PC-3 (cell line): ENCODE measurements around the gene PABPC1L. TPM values are rescaled to one million over a fixed set of nuclear protein-coding genes. Genes with fewer than 3 reads are reported as not detected.

Source experiments
- ATAC-seq: fragments of 200-7000 bp; cut with Tn5 transposase; 2 replicates; pipeline ENCODE4 v1.9.1; 2020; ENCODE audit warnings: mild to moderate bottlenecking, moderate library complexity
- BruUV-seq: library from RNA; stranded (reverse); fragments of 400-500 nt; replicated peaks from 2 replicates; lab custom pipeline; 2021; lab: Mats Ljungman, UMichigan
- CTCF ChIA-PET: fragments of 300-600 bp; sonication (Branson Sonifier 250); formaldehyde crosslinking; loops from one replicate; lab custom pipeline; 2022; ENCODE audit warnings: antibody characterized with exemption; lab: Charles Lee
- POLR2A ChIA-PET: fragments of 300-600 bp; sonication (Branson Sonifier 250); formaldehyde crosslinking; loops from one replicate; lab custom pipeline; 2022; ENCODE audit warnings: antibody characterized with exemption; ENCODE audit not compliant: unreplicated experiment; lab: Charles Lee
- DNase-seq: peaks from one replicate; pipeline ENCODE4 v3.0.0-alpha.2; 2015
- H2AFZ ChIP-seq: fragments of 300-600 bp; sonication (generic); 2 replicates; pipeline ENCODE4 v1.6.0; 2016; ENCODE audit warnings: antibody characterized with exemption, low read length
- H3F3A ChIP-seq: fragments of 300-600 bp; sonication (generic); one replicate; pipeline ENCODE4 v1.6.0; 2017; ENCODE audit warnings: antibody characterized with exemption, low read length, control low read depth, mild to moderate bottlenecking; ENCODE audit not compliant: unreplicated experiment
- H3K27ac ChIP-seq: fragments of 300-600 bp; sonication (generic); 2 replicates; pipeline ENCODE4 v1.5.1; 2016; ENCODE audit warnings: mild to moderate bottlenecking, low read length
- H3K27me3 ChIP-seq: fragments of 300-600 bp; sonication (generic); 2 replicates; pipeline ENCODE4 v1.6.1; 2016; ENCODE audit warnings: low read length, mixed read lengths
- H3K36me3 ChIP-seq: fragments of 300-600 bp; sonication (generic); 2 replicates; pipeline ENCODE4 v1.6.1; 2016; ENCODE audit warnings: low read depth, mixed run types, low read length, mixed read lengths
- H3K4me1 ChIP-seq: fragments of 300-600 bp; sonication (generic); 2 replicates; pipeline ENCODE4 v1.5.1; 2016; ENCODE audit warnings: low read length; ENCODE audit not compliant: insufficient read depth
- H3K4me2 ChIP-seq: fragments of 300-600 bp; sonication (generic); 2 replicates; pipeline ENCODE4 v1.6.0; 2016; ENCODE audit warnings: low read length
- H3K4me3 ChIP-seq: fragments of 300-600 bp; sonication (generic); 2 replicates; pipeline ENCODE4 v1.5.1; 2016; ENCODE audit warnings: mild to moderate bottlenecking, low read length, mixed read lengths
- H3K79me2 ChIP-seq: fragments of 300-600 bp; sonication (generic); 2 replicates; pipeline ENCODE4 v1.6.1; 2017; ENCODE audit warnings: low read length, mixed read lengths
- H3K9ac ChIP-seq: fragments of 300-600 bp; sonication (generic); 2 replicates; pipeline ENCODE4 v1.6.0; 2016; ENCODE audit warnings: mild to moderate bottlenecking, low read length
- H3K9me2 ChIP-seq: fragments of 300-600 bp; sonication (generic); replicated peaks from 2 replicates; pipeline ENCODE4 v1.6.1; 2016; ENCODE audit warnings: mixed run types, low read length, mixed read lengths
- H3K9me3 ChIP-seq: fragments of 300-600 bp; sonication (generic); 2 replicates; pipeline ENCODE4 v1.6.1; 2016; ENCODE audit warnings: low read length, mixed read lengths
- H4K20me1 ChIP-seq: fragments of 300-600 bp; sonication (generic); 2 replicates; pipeline ENCODE4 v1.6.1; 2016; ENCODE audit warnings: low read length, mixed read lengths
- EZH2 ChIP-seq: fragments of 300-600 bp; sonication (generic); IDR thresholded peaks from one replicate; pipeline ENCODE4 v1.6.1; 2017; ENCODE audit warnings: antibody characterized with exemption, mild to moderate bottlenecking, low read length; ENCODE audit not compliant: unreplicated experiment
- EZH2phosphoT487 ChIP-seq: fragments of 300-600 bp; sonication (generic); IDR thresholded peaks from 2 replicates; pipeline ENCODE4 v1.6.1; 2018; ENCODE audit warnings: mild to moderate bottlenecking, antibody characterized with exemption, low read length, borderline replicate concordance
- intact Hi-C: fragments of 100-400 bp; cut with micrococcal nuclease; formaldehyde crosslinking; loops from 2 replicates; pipeline ENCODE4 v1.9.0; 2023
- total RNA-seq: library from RNA; depleted of rRNA; stranded (reverse); fragments of >200 nt; gene quantifications from 2 replicates; pipeline ENCODE4 v1.2.3, GENCODE V29; 2014
- TF ChIP-seq, protein P1 (sequence below): fragments of 300-600 bp; sonication (generic); conservative IDR thresholded peaks from 2 replicates; pipeline ENCODE4 v1.5.1; 2017; ENCODE audit warnings: antibody characterized with exemption, low read depth, mild to moderate bottlenecking, low read length

Gene PABPC1L
- total RNA-seq, 1 experiment from 2014 or later = 32.0 TPM

DNA sequence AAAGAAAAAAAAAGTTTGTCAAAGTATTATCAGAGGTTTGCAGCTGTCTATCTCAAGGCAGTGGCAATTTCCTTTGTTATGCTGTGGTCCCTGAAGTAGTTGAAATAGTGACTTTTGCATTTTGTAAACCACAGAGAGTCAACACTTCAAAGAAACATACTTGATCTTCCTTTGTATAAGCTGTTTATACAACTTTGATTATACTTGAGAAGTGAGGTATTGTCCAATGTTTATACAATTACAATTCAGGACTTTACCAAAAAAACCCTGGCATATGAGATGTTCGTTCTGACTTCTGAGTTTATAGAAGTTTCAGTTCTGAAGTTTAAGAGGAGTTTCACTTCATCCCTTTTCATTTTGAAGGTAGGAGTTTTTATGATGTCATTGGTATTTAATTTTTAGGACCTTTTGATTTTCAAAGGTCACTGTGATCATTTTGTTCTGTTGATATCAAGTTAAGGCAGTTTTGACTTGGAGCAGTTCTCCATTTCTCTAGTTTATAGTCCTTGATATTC is 60.4 kb downstream of the PABPC1L start:
- DNase-seq = no peak
- no peaks in the 10 kb centered on the region for H3K9me3 ChIP-seq
- no peak for ATAC-seq
- H3K4me3 ChIP-seq = no peak overlapping the region
- no peak overlapping the region for H3K9ac ChIP-seq
- ChIA-PET POLR2A (interaction anchor here (0.6 to 0.7 kb wide), 2 partner anchors 18 to 24 kb away, joined by 5 to 11 read pairs; no protein-coding TSS in a partner anchor), CTCF (interaction anchor here (0.6 kb wide), 1 partner anchor 148 kb away, joined by 4 read pairs; no protein-coding TSS in a partner anchor)
- no peak overlapping the region for H2AFZ ChIP-seq
- H3K27ac ChIP-seq = no peak overlapping the region
- peaks cover 43% of the 10 kb centered on the region for H3K4me1 ChIP-seq
- H3K4me2 ChIP-seq = no peak overlapping the region
- BruUV-seq = no TSS peak
- H3K9me2 ChIP-seq = no peaks in the 10 kb centered on the region
- intact Hi-C loops = no loop called here
- H3K27me3 ChIP-seq = no peaks in the 10 kb centered on the region
- peaks cover 16% of the 10 kb centered on the region for H3K36me3 ChIP-seq
- 0 out of 2 replicates have a peak, but pooled peaks cover 4% of the 10 kb centered on the region for H4K20me1 ChIP-seq
- peaks cover 13% of the 10 kb centered on the region for H3F3A ChIP-seq
- H3K79me2 ChIP-seq = peaks cover 58% of the 10 kb centered on the region
- TF ChIP-seq EZH2 = no peak
- TF ChIP-seq, protein P1, sequence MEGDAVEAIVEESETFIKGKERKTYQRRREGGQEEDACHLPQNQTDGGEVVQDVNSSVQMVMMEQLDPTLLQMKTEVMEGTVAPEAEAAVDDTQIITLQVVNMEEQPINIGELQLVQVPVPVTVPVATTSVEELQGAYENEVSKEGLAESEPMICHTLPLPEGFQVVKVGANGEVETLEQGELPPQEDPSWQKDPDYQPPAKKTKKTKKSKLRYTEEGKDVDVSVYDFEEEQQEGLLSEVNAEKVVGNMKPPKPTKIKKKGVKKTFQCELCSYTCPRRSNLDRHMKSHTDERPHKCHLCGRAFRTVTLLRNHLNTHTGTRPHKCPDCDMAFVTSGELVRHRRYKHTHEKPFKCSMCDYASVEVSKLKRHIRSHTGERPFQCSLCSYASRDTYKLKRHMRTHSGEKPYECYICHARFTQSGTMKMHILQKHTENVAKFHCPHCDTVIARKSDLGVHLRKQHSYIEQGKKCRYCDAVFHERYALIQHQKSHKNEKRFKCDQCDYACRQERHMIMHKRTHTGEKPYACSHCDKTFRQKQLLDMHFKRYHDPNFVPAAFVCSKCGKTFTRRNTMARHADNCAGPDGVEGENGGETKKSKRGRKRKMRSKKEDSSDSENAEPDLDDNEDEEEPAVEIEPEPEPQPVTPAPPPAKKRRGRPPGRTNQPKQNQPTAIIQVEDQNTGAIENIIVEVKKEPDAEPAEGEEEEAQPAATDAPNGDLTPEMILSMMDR = no peak
- no peak for TF ChIP-seq EZH2phosphoT487

DNA sequence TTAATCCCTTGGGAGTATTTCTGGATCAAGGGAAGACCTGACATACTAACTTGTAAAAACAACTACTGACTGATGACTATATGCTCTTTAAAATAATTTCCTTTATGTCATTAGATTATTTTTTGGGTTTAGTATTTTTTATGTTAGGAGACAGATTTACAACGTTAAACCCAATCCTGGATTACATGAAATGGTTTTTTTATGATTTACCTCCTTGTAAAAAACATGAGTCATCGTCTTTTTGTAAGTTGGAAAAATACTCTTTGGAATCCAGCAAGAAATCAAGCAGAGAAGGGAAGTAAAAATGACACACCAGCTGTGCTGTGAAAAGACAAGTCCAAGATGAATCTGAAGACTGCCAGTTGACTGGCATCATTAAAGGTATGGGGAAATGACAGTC is 63.2 kb downstream of the PABPC1L start:
- Histone ChIP-seq H3K27ac (peak overlapping the region; percentile 54), H3K36me3 (peaks cover 25% of the 10 kb centered on the region), H3K79me2 (peaks cover 40% of the 10 kb centered on the region), H3F3A (peaks cover 13% of the 10 kb centered on the region), H3K9me3 (no peaks in the 10 kb centered on the region), H2AFZ (no peak overlapping the region), H3K4me1 (peaks cover 30% of the 10 kb centered on the region), H3K9me2 (no peaks in the 10 kb centered on the region), H3K4me3 (no peak overlapping the region), H3K9ac (no peak overlapping the region), H3K27me3 (no peaks in the 10 kb centered on the region), H4K20me1 (0 out of 2 replicates have a peak, but pooled peaks cover 4% of the 10 kb centered on the region), H3K4me2 (peak overlapping the region; percentile 17)
- DNase-seq (peak; percentile 80), ATAC-seq (peak; percentile 87)
- no peak for TF ChIP-seq EZH2
- no peak for TF ChIP-seq EZH2phosphoT487
- TF ChIP-seq, protein P1 = no peak
- ChIA-PET POLR2A (interaction anchor here (0.7 kb wide), 2 partner anchors 26 to 443 kb away, joined by 4 to 5 read pairs; no protein-coding TSS in a partner anchor), CTCF (interaction anchor here (1.0 kb wide), 1 partner anchor 38 kb away, joined by 3 read pairs; no protein-coding TSS in a partner anchor)
- intact Hi-C loops = no loop called here
- no TSS peak for BruUV-seq

DNA sequence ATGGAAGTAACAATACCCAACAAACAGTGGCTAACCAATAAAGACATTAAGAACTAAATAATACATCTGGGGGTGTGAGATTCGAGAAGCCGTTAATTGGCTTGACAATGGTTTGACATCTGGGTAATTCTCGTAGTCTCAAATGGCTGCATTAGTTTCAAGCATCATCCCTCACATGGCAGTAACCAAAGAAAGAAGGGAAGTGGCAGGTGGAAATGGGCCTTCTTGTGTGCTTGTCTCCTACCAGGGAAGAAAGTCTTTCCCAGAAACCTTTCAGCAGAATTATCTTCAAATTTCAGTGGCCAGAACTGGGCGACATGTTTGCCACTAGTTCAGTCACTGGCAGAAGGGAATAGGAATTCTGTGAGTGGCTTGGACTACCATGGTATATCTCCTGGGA is 66.8 kb downstream of the PABPC1L start:
- BruUV-seq = no TSS peak
- TF ChIP-seq EZH2 = no peak
- TF ChIP-seq EZH2phosphoT487 = no peak
- TF ChIP-seq, protein P1 = no peak
- Histone ChIP-seq H3K9me3 (no peaks in the 10 kb centered on the region), H3K36me3 (peaks cover 38% of the 10 kb centered on the region), H4K20me1 (no peaks in the 10 kb centered on the region), H2AFZ (no peak overlapping the region), H3K79me2 (peaks cover 4% of the 10 kb centered on the region), H3K9ac (no peak overlapping the region), H3K27ac (no peak overlapping the region), H3K27me3 (no peaks in the 10 kb centered on the region), H3K9me2 (no peaks in the 10 kb centered on the region), H3K4me3 (no peak overlapping the region), H3F3A (peaks cover 13% of the 10 kb centered on the region), H3K4me2 (no peak overlapping the region), H3K4me1 (peaks cover 23% of the 10 kb centered on the region)
- ChIA-PET CTCF (no interaction called here), POLR2A (no interaction called here)
- intact Hi-C loops = no loop called here
- DNase-seq (no peak), ATAC-seq (no peak)
